HG03064 (cell line): Measurements from ENCODE around the gene ZNF462.

Experiments used
- ATAC-seq: cut with Tn5 transposase; IDR thresholded peaks from one replicate; pipeline ENCODE4 v1.9.1; 2021; ENCODE audit warnings: low read depth; ENCODE audit not compliant: unreplicated experiment

Gene ZNF462

GRCh38 chr9:106920091-106920490 is 57.1 kb downstream of the ZNF462 start:
- no peak for ATAC-seq

GRCh38 chr9:106920701-106921283 is 57.8 kb downstream of the ZNF462 start:
- no peak for ATAC-seq

- no peak for ATAC-seq
Measured at GRCh38 chr9:106921341-106921899, 58.5 kb downstream of the ZNF462 start.

GRCh38 chr9:106922026-106922425 is 59.1 kb downstream of the ZNF462 start:
- no peak for ATAC-seq

- ATAC-seq = no peak
Measured at GRCh38 chr9:106925392-106925791, 62.4 kb downstream of the ZNF462 start.

- ATAC-seq = no peak
Measured at GRCh38 chr9:106927916-106928315, 65.0 kb downstream of the ZNF462 start.

- ATAC-seq = no peak
Measured at GRCh38 chr9:106928350-106928749, 65.4 kb downstream of the ZNF462 start.

GRCh38 chr9:106929471-106930177 is 66.7 kb downstream of the ZNF462 start:
- no peak for ATAC-seq

GRCh38 chr9:106930477-106930876 is 67.5 kb downstream of the ZNF462 start:
- ATAC-seq = no peak

- ATAC-seq = no peak
Measured at GRCh38 chr9:106931466-106931865, 68.5 kb downstream of the ZNF462 start.

- ATAC-seq = no peak
Measured at GRCh38 chr9:106932178-106932577, 69.2 kb downstream of the ZNF462 start.

- no peak for ATAC-seq
Measured at GRCh38 chr9:106932675-106933074, 69.7 kb downstream of the ZNF462 start.

GRCh38 chr9:106933470-106933869 is 70.5 kb downstream of the ZNF462 start:
- no peak for ATAC-seq

- ATAC-seq = no peak
Measured at GRCh38 chr9:106934442-106935238, 71.7 kb downstream of the ZNF462 start.

- ATAC-seq = no peak
Measured at GRCh38 chr9:106936680-106937079, 73.7 kb downstream of the ZNF462 start.

- ATAC-seq = no peak
Measured at GRCh38 chr9:106941916-106942315, 79.0 kb downstream of the ZNF462 start.

GRCh38 chr9:106945727-106946660 is 83.0 kb downstream of the ZNF462 start:
- ATAC-seq = no peak

- ATAC-seq = no peak
Measured at GRCh38 chr9:106947106-106947900, 84.3 kb downstream of the ZNF462 start.

- no peak for ATAC-seq
Measured at GRCh38 chr9:106953174-106953573, 90.2 kb downstream of the ZNF462 start.
